Trophoblast cell (in vitro differentiated cells and primary cell): ENCODE results near the gene EFR3B.

ENCODE experiments used
- DNase-seq, 2 donors: peaks; one replicate each; pipeline ENCODE4 v3.0.0-alpha.2; 2016
- H2AFZ ChIP-seq: 2 replicates; pipeline ENCODE4 v1.6.1; 2013; ENCODE audit warnings: low read length, moderate library complexity, mild to moderate bottlenecking; ENCODE audit not compliant: insufficient read depth, poor library complexity
- H2AK5ac ChIP-seq: 2 replicates; pipeline ENCODE4 v1.6.1; 2013; ENCODE audit warnings: mild to moderate bottlenecking, low read length
- H2BK120ac ChIP-seq: 2 replicates; pipeline ENCODE4 v1.6.1; 2013; ENCODE audit warnings: low read length, mild to moderate bottlenecking, moderate library complexity; ENCODE audit not compliant: insufficient read depth, poor library complexity
- H2BK12ac ChIP-seq: 2 replicates; pipeline ENCODE4 v1.6.1; 2013; ENCODE audit warnings: mild to moderate bottlenecking, low read length, moderate library complexity
- H2BK5ac ChIP-seq: 2 replicates; pipeline ENCODE4 v1.6.1; 2013; ENCODE audit warnings: low read length, low read depth, moderate library complexity, mild to moderate bottlenecking; ENCODE audit not compliant: poor library complexity
- H3K14ac ChIP-seq: 2 replicates; pipeline ENCODE4 v1.6.1; 2013; ENCODE audit warnings: mild to moderate bottlenecking, low read length
- H3K18ac ChIP-seq: 2 replicates; pipeline ENCODE4 v1.6.1; 2013; ENCODE audit warnings: mild to moderate bottlenecking, low read length
- H3K23ac ChIP-seq: 2 replicates; pipeline ENCODE4 v1.6.1; 2013; ENCODE audit warnings: low read length
- H3K27ac ChIP-seq: 2 replicates; pipeline ENCODE4 v1.5.1; 2013; ENCODE audit warnings: low read depth, mild to moderate bottlenecking, inconsistent platforms, low read length, moderate library complexity
- H3K27me3 ChIP-seq: 2 replicates; pipeline ENCODE4 v1.6.1; 2013; ENCODE audit warnings: inconsistent platforms, mild to moderate bottlenecking, low read length, moderate library complexity; ENCODE audit not compliant: insufficient read depth
- H3K36me3 ChIP-seq, 2 experiments: 1 replicate in 1 of 2; 2 replicates in 1 of 2; pipeline ENCODE4 v1.6.1; 2013; ENCODE audit warnings: low read length in 2 of 2, mild to moderate bottlenecking in 2 of 2, moderate library complexity in 1 of 2; ENCODE audit not compliant: insufficient read depth in 2 of 2, control insufficient read depth in 1 of 2
- H3K4ac ChIP-seq: 2 replicates; pipeline ENCODE4 v1.6.1; 2013; ENCODE audit warnings: low read depth, mild to moderate bottlenecking, low read length, moderate library complexity
- H3K4me1 ChIP-seq, 2 experiments: 1 replicate in 1 of 2; 2 replicates in 1 of 2; pipeline ENCODE4 v1.6.1; 2013; ENCODE audit warnings: low read length in 2 of 2, mild to moderate bottlenecking in 2 of 2, moderate library complexity in 1 of 2; ENCODE audit not compliant: insufficient read depth in 2 of 2, control insufficient read depth in 1 of 2
- H3K4me2 ChIP-seq: 2 replicates; pipeline ENCODE4 v1.6.1; 2013; ENCODE audit warnings: inconsistent platforms, mild to moderate bottlenecking, low read length, moderate library complexity
- H3K4me3 ChIP-seq: 2 replicates; pipeline ENCODE4 v1.5.1; 2013; ENCODE audit warnings: mild to moderate bottlenecking, low read depth, low read length, inconsistent platforms
- H3K79me1 ChIP-seq: one replicate; pipeline ENCODE4 v1.6.1; 2013; ENCODE audit warnings: low read length
- H3K79me2 ChIP-seq: 2 replicates; pipeline ENCODE4 v1.6.1; 2013; ENCODE audit warnings: low read length, mild to moderate bottlenecking; ENCODE audit not compliant: control insufficient read depth, insufficient read depth, poor library complexity
- H3K9ac ChIP-seq: 2 replicates; pipeline ENCODE4 v1.6.1; 2013; ENCODE audit warnings: mild to moderate bottlenecking, low read length
- H3K9me3 ChIP-seq: 2 replicates; pipeline ENCODE4 v1.6.1; 2013; ENCODE audit warnings: low read depth, mild to moderate bottlenecking, control low read depth, inconsistent platforms, low read length; ENCODE audit not compliant: insufficient read depth
- H4K12ac ChIP-seq: 2 replicates; pipeline ENCODE4 v1.6.1; 2013; ENCODE audit warnings: low read depth, mild to moderate bottlenecking, low read length, moderate library complexity
- H4K8ac ChIP-seq: 2 replicates; pipeline ENCODE4 v1.6.1; 2013; ENCODE audit warnings: low read depth, mild to moderate bottlenecking, low read length, moderate library complexity
- H4K91ac ChIP-seq: one replicate; pipeline ENCODE4 v1.6.1; 2013; ENCODE audit warnings: low read depth, mild to moderate bottlenecking, low read length, moderate library complexity
- WGBS: extraction: QIAGEN DNeasy Blood & Tissue Kit; methylation state at CpG from one replicate; pipeline ENCODE4 v1.1.7; 2013; ENCODE audit warnings: missing lambda C conversion rate; ENCODE audit not compliant: insufficient read length, insufficient coverage; ENCODE audit errors: extremely low coverage; 5-methylcytosine and 5-hydroxymethylcytosine counted together

EFR3B gene

DNA sequence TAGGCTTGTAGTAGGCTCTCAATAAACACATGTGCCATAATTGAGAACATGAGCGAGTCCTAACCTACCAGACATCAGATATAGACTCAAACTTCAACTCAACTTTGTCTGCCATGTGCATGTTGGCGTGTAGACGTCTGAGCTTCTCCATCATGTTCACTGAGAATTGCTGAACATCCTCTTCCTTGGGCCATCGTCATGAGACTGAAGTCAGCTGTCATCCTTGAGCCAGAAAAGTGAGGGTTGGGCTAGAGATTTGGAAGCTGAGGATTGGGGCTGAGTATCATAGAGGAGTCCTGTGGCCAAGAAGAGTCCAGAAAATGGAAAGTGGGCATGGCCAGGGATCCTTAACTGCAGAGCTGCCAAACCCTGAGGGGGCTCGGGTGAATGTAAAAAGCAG lies 7.8 kb upstream of the EFR3B start:
- Histone ChIP-seq H2BK120ac (no peak overlapping the region), H3K4me2 (no peak overlapping the region), H3K14ac (no peak overlapping the region), H4K91ac (no peak overlapping the region), H4K8ac (no peak overlapping the region), H3K9me3 (peaks cover 2% of the 10 kb centered on the region), H2BK12ac (no peak overlapping the region), H2BK5ac (no peak overlapping the region), H2AK5ac (no peak overlapping the region), H4K12ac (no peak overlapping the region), H3K27me3 (no peaks in the 10 kb centered on the region), H3K27ac (no peak overlapping the region), H3K4me1 (peaks cover 4 to 11% of the 10 kb centered on the region in 2 experiments), H2AFZ (no peak overlapping the region), H3K4me3 (no peak overlapping the region), H3K18ac (no peak overlapping the region), H3K4ac (no peak overlapping the region), H3K36me3 (no peaks in the 10 kb centered on the region), H3K9ac (no peak overlapping the region), H3K79me1 (no peaks in the 10 kb centered on the region), H3K23ac (no peak overlapping the region), H3K79me2 (no peaks in the 10 kb centered on the region)
- WGBS: no CpG with 5 or more reads among the region's 5 CpGs
- DNase-seq: no peak

DNA sequence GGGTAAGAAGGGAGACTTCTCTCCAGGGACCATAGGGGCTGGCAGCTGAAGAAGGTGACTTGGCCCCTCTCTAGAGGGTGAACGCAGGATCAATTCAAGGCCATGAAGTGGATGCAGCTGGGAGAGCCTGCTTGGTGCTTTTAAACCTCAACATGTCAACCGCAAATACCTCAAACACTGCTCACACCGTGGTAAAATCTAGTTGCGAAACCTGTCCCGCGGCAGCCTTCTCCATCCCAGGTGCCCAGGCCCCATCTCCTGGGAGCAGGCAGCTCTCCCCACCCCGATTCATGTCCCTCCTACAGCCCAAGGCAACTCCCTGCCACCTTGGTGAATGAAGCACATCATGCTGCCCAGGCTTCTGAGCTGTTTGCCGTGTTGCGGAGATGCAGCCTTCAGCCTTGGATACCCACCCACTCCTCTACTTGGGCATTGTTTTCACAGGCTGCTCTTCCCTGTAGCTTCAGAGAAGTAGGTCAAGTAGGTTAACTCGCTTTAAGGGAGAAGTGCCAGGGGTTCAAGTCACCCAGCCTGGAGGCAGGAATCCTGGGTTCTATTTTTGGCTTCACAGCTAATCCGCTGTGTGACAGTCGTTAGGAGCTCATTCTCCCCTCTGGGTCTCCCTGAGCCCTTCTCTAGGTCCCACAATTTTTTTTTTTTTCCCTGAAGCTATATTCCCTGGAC lies 6.2 kb upstream of the EFR3B start:
- Histone ChIP-seq H3K79me1 (no peaks in the 10 kb centered on the region), H2BK5ac (no peak overlapping the region), H3K9ac (no peak overlapping the region), H3K27me3 (no peaks in the 10 kb centered on the region), H3K18ac (no peak overlapping the region), H3K4ac (no peak overlapping the region), H3K4me3 (no peak overlapping the region), H4K91ac (no peak overlapping the region), H2BK120ac (no peak overlapping the region), H3K27ac (no peak overlapping the region), H3K14ac (no peak overlapping the region), H3K4me2 (no peak overlapping the region), H2AFZ (no peak overlapping the region), H4K12ac (no peak overlapping the region), H3K79me2 (no peaks in the 10 kb centered on the region), H2BK12ac (no peak overlapping the region), H3K23ac (no peak overlapping the region), H3K4me1 (peaks cover 7 to 11% of the 10 kb centered on the region in 2 experiments), H3K9me3 (peaks cover 2% of the 10 kb centered on the region), H3K36me3 (no peaks in the 10 kb centered on the region), H4K8ac (no peak overlapping the region), H2AK5ac (no peak overlapping the region)
- no CpG with 5 or more reads among the region's 12 CpGs for WGBS
- peak; percentile 56 to 67 for DNase-seq

DNA sequence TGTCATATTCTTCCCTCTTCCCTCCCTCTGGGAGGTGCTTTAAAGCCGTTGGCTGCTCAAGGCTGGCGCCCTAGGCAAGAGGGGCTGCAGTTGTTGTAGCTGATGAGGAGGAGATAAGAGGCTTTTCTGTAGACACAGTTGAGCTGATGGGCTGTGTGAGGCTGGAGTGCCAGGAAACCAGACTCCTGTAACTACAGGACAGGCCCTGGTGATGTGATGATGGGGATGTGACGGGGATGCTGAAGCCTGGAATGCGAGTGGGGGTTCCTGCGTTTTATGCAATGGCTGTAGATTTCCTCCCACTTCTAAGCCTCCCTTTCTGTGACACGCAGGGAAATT lies 5.7 kb upstream of the EFR3B start:
- H4K91ac ChIP-seq: no peak overlapping the region
- no peak overlapping the region for H3K4me2 ChIP-seq
- H3K9me3 ChIP-seq: peaks cover 2% of the 10 kb centered on the region
- no peak overlapping the region for H4K8ac ChIP-seq
- H3K14ac ChIP-seq: no peak overlapping the region
- H3K4me1 ChIP-seq: peaks cover 7 to 12% of the 10 kb centered on the region in 2 experiments
- H2BK12ac ChIP-seq: no peak overlapping the region
- WGBS: no CpG with 5 or more reads among the region's 6 CpGs
- H3K27me3 ChIP-seq: no peaks in the 10 kb centered on the region
- no peak overlapping the region for H3K23ac ChIP-seq
- DNase-seq: no peak
- H2BK120ac ChIP-seq: no peak overlapping the region
- no peak overlapping the region for H3K4me3 ChIP-seq
- no peaks in the 10 kb centered on the region for H3K79me2 ChIP-seq
- H3K9ac ChIP-seq: no peak overlapping the region
- no peak overlapping the region for H2BK5ac ChIP-seq
- H3K79me1 ChIP-seq: no peaks in the 10 kb centered on the region
- no peak overlapping the region for H2AFZ ChIP-seq
- no peak overlapping the region for H2AK5ac ChIP-seq
- no peak overlapping the region for H3K4ac ChIP-seq
- no peak overlapping the region for H4K12ac ChIP-seq
- no peak overlapping the region for H3K27ac ChIP-seq
- H3K18ac ChIP-seq: no peak overlapping the region
- no peaks in the 10 kb centered on the region for H3K36me3 ChIP-seq

DNA sequence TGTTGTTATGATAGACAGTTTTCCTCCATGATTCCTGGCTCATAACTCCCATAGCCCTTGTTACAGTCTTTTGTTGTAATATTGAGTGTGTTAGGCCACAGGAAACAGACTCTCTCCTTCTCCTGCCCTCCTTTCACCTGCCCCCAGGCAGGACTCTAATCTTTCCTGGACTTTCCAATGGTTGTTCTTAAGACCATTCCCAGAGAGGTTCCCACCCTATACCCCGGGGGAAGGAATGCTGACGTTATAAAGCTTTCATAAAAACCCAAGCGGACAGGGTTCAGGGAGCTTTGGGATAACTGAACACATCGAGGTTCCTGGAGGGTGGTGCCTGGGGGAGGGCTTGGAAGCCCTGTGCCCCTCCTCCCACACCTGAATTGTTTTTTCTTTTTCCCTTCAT lies 2.8 kb upstream of the EFR3B start:
- WGBS: no CpG with 5 or more reads among the region's 4 CpGs
- Histone ChIP-seq H3K27me3 (peaks cover 4% of the 10 kb centered on the region), H2BK5ac (no peak overlapping the region), H3K14ac (no peak overlapping the region), H3K4ac (no peak overlapping the region), H3K9me3 (peaks cover 2% of the 10 kb centered on the region), H3K18ac (no peak overlapping the region), H2BK12ac (no peak overlapping the region), H3K79me1 (peaks cover 3% of the 10 kb centered on the region), H3K27ac (no peak overlapping the region), H2AK5ac (no peak overlapping the region), H3K23ac (no peak overlapping the region), H3K4me2 (no peak overlapping the region), H3K36me3 (no peaks in the 10 kb centered on the region), H4K91ac (no peak overlapping the region), H2AFZ (no peak overlapping the region), H4K8ac (no peak overlapping the region), H3K4me3 (no peak overlapping the region), H3K4me1 (peaks cover 15 to 28% of the 10 kb centered on the region in 2 experiments), H2BK120ac (no peak overlapping the region), H3K79me2 (peaks cover 2% of the 10 kb centered on the region), H4K12ac (no peak overlapping the region), H3K9ac (no peak overlapping the region)
- DNase-seq: peak; percentile 57 to 59
